SU-DHL-6 (cell line): ENCODE data around the gene TIFAB.

Experiments
- H2AFZ ChIP-seq: fragments of 200-600 bp; sonication (generic); 2 replicates; pipeline ENCODE4 v1.6.1; 2014; ENCODE audit warnings: low read depth, mild to moderate bottlenecking, moderate library complexity, mixed read lengths, antibody characterized with exemption, low read length; ENCODE audit not compliant: severe bottlenecking
- H3F3A ChIP-seq: fragments of 200-600 bp; shearing (Covaris generic); 2 replicates; pipeline ENCODE4 v1.6.0; 2016; ENCODE audit warnings: antibody characterized with exemption, mild to moderate bottlenecking; ENCODE audit not compliant: insufficient read depth
- H3K27ac ChIP-seq: fragments of 200-600 bp; sonication (generic); 2 replicates; pipeline ENCODE4 v1.5.1; 2016; ENCODE audit warnings: low read depth, mild to moderate bottlenecking, low read length, moderate library complexity, mixed read lengths
- H3K27me3 ChIP-seq: fragments of 200-600 bp; sonication (generic), shearing (Covaris generic); 2 replicates; pipeline ENCODE4 v1.6.0; 2014; ENCODE audit warnings: mild to moderate bottlenecking, low read length
- H3K36me3 ChIP-seq: fragments of 200-600 bp; sonication (generic); 2 replicates; pipeline ENCODE4 v1.6.1; 2014; ENCODE audit warnings: mild to moderate bottlenecking, low read length, mixed read lengths
- H3K4me2 ChIP-seq: fragments of 300-600, 200-600 bp; shearing (Covaris generic), sonication (generic); 2 replicates; pipeline ENCODE4 v1.6.0; 2014; ENCODE audit warnings: low read length, low read depth, mild to moderate bottlenecking; ENCODE audit not compliant: poor library complexity, severe bottlenecking
- H3K4me3 ChIP-seq: fragments of 200-600 bp; sonication (generic); 2 replicates; pipeline ENCODE4 v1.5.1; 2014; ENCODE audit warnings: antibody characterized with exemption, low read length, mild to moderate bottlenecking, mixed read lengths; ENCODE audit not compliant: insufficient read depth, poor library complexity, severe bottlenecking
- H3K79me2 ChIP-seq: fragments of 200-600 bp; sonication (generic); 2 replicates; pipeline ENCODE4 v1.6.1; 2014; ENCODE audit warnings: mild to moderate bottlenecking, low read length, moderate library complexity; ENCODE audit not compliant: insufficient read depth
- H3K9ac ChIP-seq: fragments of 200-600 bp; sonication (generic); 2 replicates; pipeline ENCODE4 v1.7.0; 2014; ENCODE audit warnings: mild to moderate bottlenecking, low read length
- H3K9me2 ChIP-seq: fragments of 200-600 bp; sonication (generic); replicated peaks from 2 replicates; pipeline ENCODE4 v1.6.1; 2014; ENCODE audit warnings: low read length; ENCODE audit not compliant: insufficient read depth
- H3K9me3 ChIP-seq: fragments of 200-600 bp; sonication (generic); 2 replicates; pipeline ENCODE4 v1.6.1; 2014; ENCODE audit warnings: low read length, mixed read lengths; ENCODE audit not compliant: insufficient read depth
- H4K20me1 ChIP-seq: fragments of 200-600 bp; sonication (generic); 2 replicates; pipeline ENCODE4 v1.6.1; 2014; ENCODE audit warnings: low read depth, mild to moderate bottlenecking, antibody characterized with exemption, low read length, moderate library complexity, mixed read lengths
- CTCF ChIP-seq: fragments of 200-600 bp; sonication (generic); IDR thresholded peaks from one replicate; pipeline ENCODE4 v1.5.1; 2017; ENCODE audit warnings: antibody characterized with exemption, mild to moderate bottlenecking, low read length, moderate library complexity; ENCODE audit not compliant: insufficient read depth, poor library complexity, severe bottlenecking
- EZH2phosphoT487 ChIP-seq: fragments of 200-600 bp; sonication (generic), shearing (Covaris generic); conservative IDR thresholded peaks from 2 replicates; pipeline ENCODE4 v1.6.1; 2018; ENCODE audit warnings: mild to moderate bottlenecking, antibody characterized with exemption, low read length, moderate library complexity, mixed read lengths

The TIFAB gene

DNA sequence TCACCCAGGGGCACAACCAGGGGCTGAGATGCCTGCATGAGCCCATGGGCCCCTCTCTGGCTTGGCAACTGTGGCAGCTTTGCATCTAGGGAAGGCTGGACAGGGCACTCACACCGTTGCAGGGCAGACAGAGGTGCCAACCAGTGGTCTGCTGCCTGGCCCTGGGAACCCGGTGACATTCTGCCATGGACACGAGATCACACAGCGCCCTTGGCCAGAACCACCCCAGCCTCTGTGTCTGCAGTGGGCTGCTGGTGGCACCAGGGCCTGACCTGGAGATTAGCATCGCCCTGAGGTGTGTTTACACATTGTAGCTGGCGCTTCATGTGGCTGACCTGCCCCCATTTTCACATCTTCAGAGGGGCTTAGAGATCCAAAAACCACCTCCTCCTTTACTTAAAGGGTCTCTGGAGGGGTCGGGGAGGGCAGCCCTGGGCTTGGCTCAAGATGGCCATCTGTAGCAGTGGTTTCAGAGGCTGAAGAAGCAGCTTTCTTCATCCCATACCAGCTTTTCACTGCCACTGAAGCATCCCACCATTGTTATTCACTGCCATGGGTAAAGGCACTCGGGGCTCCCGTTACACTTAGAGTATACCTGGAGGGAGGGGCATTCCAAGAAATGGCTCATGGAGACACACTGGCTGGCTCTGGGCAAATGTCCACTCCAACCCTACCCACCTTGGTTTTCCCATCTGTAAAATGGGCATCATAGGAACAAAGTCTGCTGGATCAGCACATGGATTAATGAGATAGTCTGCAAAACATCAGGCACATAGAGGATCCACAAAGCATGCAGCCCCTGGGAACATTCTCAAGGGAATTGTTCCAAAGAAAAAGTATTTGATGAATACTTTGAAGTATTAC lies 16.5 kb downstream of the TIFAB start:
- Histone ChIP-seq H3K9me2 (no peaks in the 10 kb centered on the region), H3K36me3 (no peaks in the 10 kb centered on the region), H3K9ac (no peak overlapping the region), H3K4me3 (no peak overlapping the region), H3F3A (no peaks in the 10 kb centered on the region), H3K9me3 (no peaks in the 10 kb centered on the region), H2AFZ (no peak overlapping the region), H3K27ac (no peak overlapping the region), H3K27me3 (no peaks in the 10 kb centered on the region), H3K4me2 (no peak overlapping the region), H3K79me2 (no peaks in the 10 kb centered on the region), H4K20me1 (no peaks in the 10 kb centered on the region)
- TF ChIP-seq CTCF (no peak), EZH2phosphoT487 (no peak)

DNA sequence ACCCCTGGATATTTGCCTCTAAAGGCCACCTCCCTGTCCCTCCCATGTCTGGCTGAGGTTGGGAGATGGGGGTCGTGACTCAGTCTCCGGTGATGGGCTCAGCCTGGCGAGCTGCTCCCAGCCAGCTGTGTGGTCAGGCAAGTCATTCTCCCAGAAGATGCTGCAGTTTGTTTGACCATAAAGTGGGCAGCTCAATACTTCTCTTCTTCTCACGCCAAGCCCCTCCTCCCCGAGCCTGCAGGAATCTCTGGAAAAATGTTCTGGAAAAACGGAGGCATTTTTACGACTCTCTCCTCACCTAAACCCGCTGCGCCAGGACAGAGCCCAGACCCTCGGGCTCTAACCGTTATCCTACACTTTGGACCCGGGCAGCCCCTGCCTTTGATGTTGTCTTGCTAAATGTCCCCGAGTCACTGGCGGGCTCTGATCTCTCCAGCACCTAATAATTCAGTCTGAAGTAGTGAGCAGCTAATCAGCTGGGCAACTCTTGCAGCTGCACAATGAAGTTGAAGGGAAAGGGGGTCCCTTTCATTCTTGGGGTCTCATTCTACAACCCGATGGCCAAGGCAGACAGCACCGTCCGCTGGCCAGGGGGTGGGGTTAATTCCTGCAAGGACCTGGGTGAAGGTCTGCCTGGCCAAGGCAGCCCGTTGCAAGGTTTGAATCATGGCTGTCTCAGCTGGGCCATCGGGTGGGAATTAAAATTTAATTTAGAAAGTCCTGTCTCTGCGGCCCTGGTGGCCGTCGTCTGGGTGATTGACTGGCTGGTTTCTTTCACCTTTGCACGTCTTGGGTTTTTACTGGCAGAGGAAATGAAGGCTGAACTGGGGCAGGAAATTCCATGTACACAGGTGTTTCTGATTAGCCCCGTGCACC lies 17.3 kb downstream of the TIFAB start:
- Histone ChIP-seq H3K36me3 (no peaks in the 10 kb centered on the region), H3K9me2 (no peaks in the 10 kb centered on the region), H3F3A (no peaks in the 10 kb centered on the region), H3K4me3 (no peak overlapping the region), H3K79me2 (no peaks in the 10 kb centered on the region), H2AFZ (no peak overlapping the region), H4K20me1 (no peaks in the 10 kb centered on the region), H3K9me3 (no peaks in the 10 kb centered on the region), H3K4me2 (no peak overlapping the region), H3K27ac (no peak overlapping the region), H3K9ac (no peak overlapping the region), H3K27me3 (no peaks in the 10 kb centered on the region)
- TF ChIP-seq EZH2phosphoT487, result no peak
- no peak for TF ChIP-seq CTCF

DNA sequence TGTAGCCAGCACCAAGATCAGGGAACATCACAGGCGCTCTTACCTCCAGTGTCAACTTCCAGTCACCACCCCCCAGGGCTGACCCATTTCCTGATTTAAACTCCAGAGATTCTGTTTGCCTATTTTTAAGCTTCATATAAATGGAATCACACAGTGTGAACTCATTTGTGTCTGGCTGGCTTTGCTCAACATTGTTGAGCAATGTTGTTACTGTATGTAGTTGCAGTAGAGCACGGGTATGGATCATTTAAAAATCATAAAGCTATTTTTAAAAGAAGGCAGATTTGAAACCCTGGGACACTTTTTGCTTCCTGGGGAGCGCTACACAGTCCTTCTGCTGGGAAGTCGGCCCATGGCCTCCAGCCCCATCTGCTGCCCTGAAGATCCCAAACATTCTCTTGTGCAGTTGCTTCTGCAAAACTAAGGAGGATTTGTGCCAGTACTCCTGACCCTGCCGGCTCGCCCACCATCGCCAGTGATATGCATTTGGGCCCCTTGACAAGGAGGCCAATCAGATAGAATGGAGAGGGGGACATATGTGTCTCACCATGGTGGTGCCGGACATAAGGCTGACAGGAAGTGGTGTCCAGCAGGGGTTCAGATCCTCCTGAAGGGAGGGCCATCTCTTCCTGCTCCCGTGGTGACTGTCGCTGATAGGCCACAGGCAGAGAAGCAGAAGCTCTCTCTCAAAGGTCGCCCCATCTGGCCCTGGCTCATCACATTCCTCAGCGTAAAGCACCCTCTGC lies 18.3 kb downstream of the TIFAB start:
- H3K4me2 ChIP-seq, result no peak overlapping the region
- no peak overlapping the region for H2AFZ ChIP-seq
- no peak overlapping the region for H3K27ac ChIP-seq
- H3K4me3 ChIP-seq, result no peak overlapping the region
- H3F3A ChIP-seq, result no peaks in the 10 kb centered on the region
- TF ChIP-seq CTCF (no peak), EZH2phosphoT487 (no peak)
- H4K20me1 ChIP-seq, result no peaks in the 10 kb centered on the region
- no peaks in the 10 kb centered on the region for H3K36me3 ChIP-seq
- 0 out of 2 replicates have a peak, but pooled peaks cover 2% of the 10 kb centered on the region for H3K9me3 ChIP-seq
- no peaks in the 10 kb centered on the region for H3K79me2 ChIP-seq
- no peak overlapping the region for H3K9ac ChIP-seq
- H3K9me2 ChIP-seq, result no peaks in the 10 kb centered on the region
- H3K27me3 ChIP-seq, result no peaks in the 10 kb centered on the region
